ENCODE results near the gene LRRC8D.

DNA sequence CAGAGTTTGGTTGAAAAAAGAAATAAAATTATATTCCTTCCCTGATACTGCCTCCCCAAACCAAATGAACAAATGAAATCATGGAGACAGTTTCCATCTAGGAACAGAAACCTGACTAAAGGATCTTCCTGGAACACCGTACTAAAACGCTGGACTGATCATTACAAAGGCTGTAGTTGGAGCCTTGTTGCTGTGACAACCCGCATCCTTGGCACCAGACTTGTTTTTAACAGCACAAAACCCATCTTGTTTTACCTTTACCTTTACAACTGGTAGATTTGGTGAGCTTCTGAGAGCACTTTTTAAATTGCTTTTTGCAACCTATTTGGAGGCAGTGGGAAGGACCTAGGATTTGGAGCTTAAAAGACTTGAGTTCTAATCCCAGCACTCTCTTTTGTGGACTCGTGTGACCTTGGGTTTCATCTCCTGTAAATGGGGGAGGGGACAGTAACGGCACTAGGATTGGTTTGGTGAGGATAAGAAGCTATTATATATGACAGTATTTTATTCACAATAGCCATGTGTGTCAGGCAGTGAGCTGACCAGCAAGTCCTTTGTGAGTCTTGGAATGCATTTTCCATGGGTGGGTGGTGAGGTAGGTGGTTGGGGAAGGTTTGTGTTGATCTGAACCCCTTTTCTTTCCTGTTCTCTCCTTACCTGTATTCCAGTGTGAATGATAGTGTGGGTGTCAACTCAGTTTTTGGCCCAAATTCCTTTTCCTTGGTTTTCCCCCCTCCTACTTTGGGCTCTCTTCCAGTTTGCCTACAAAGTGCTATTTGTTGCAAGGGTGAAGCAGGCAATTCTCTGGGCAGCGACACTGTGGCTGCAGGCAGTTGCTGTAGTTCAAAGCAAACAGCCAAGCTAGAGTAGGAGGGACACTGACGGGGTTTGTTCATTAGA is 12.6 kb downstream of the LRRC8D start:
- TF ChIP-seq POLR2A (IDR thresholded peaks at IDR 0.05; ENCODE audit: low read length) = no peak
- no peak for TF ChIP-seq GATA1 (IDR thresholded peaks at IDR 0.05; ENCODE audit: low read depth, low read length)
